G401 (cell line): ENCODE measurements around the gene TBC1D10B. TPM values are rescaled to one million over a fixed set of nuclear protein-coding genes. Genes with fewer than 3 reads are reported as not detected.

Experiments
- DNase-seq: peaks from one replicate; pipeline ENCODE4 v3.0.0-alpha.2; 2015; ENCODE audit warnings: low spot score
- in situ Hi-C: cut with HindIII; loops from 2 replicates; pipeline ENCODE4 v1.10.0; 2016; ENCODE audit warnings: low sequenced_read_pairs, mixed read lengths
- total RNA-seq: library from RNA; depleted of rRNA; stranded (reverse); fragments of >200 nt; shearing (Covaris generic); gene quantifications from 2 replicates; pipeline ENCODE4 v1.2.3, GENCODE V29; 2014

Gene TBC1D10B
- total RNA-seq, 1 experiment from 2014 or later, result 59.8 TPM

GRCh38 chr16:30378236-30379157, 8.2 kb upstream of the TBC1D10B start:
- in situ Hi-C loops, result no loop called here
- peak; percentile 99 for DNase-seq

GRCh38 chr16:30377812-30378235, 7.5 kb upstream of the TBC1D10B start:
- peak; percentile 93 for DNase-seq

GRCh38 chr16:30377050-30377811, 6.9 kb upstream of the TBC1D10B start:
- in situ Hi-C loops, result no loop called here
- DNase-seq, result no peak

More at GRCh38 chr16:30377812-30378235, 7.5 kb upstream of the TBC1D10B start:
- in situ Hi-C loops, result no loop called here

GRCh38 chr16:30376461-30376902, 6.2 kb upstream of the TBC1D10B start:
- in situ Hi-C loops, result no loop called here
- no peak for DNase-seq

- in situ Hi-C loops, result no loop called here
- DNase-seq, result no peak
Observed at GRCh38 chr16:30375864-30376263, 5.6 kb upstream of the TBC1D10B start.

- DNase-seq, result no peak
- in situ Hi-C loops, result no loop called here
Observed at GRCh38 chr16:30374538-30374937, 4.2 kb upstream of the TBC1D10B start, which contains the start of gene MYL11. MYL11 (plus strand) TSS chr16:30374802; CDS start chr16:30374858, 56 bp downstream.

GRCh38 chr16:30372725-30373124, 2.4 kb upstream of the TBC1D10B start:
- in situ Hi-C loops, result no loop called here
- no peak for DNase-seq

GRCh38 chr16:30372038-30372712, 1.9 kb upstream of the TBC1D10B start:
- no peak for DNase-seq
- in situ Hi-C loops, result no loop called here

GRCh38 chr16:30371248-30371816, 1.0 kb upstream of the TBC1D10B start:
- in situ Hi-C loops, result no loop called here
- no peak for DNase-seq

- in situ Hi-C loops, result no loop called here
- DNase-seq, result no peak
Observed at GRCh38 chr16:30369938-30370455, 297 bp downstream of the TBC1D10B start.

- DNase-seq, result no peak
- in situ Hi-C loops, result no loop called here
Observed at GRCh38 chr16:30369091-30369937, 980 bp downstream of the TBC1D10B start.

GRCh38 chr16:30368792-30369090, 1.6 kb downstream of the TBC1D10B start:
- DNase-seq, result no peak
- in situ Hi-C loops, result no loop called here

- in situ Hi-C loops, result no loop called here
- DNase-seq, result no peak
Observed at GRCh38 chr16:30368122-30368791, 2.0 kb downstream of the TBC1D10B start.

GRCh38 chr16:30367349-30368009, 2.8 kb downstream of the TBC1D10B start:
- DNase-seq, result no peak
- in situ Hi-C loops, result no loop called here

GRCh38 chr16:30366511-30366910, 3.8 kb downstream of the TBC1D10B start:
- in situ Hi-C loops, result no loop called here
- DNase-seq, result no peak

GRCh38 chr16:30365200-30365599, 5.1 kb downstream of the TBC1D10B start:
- in situ Hi-C loops, result no loop called here
- DNase-seq, result no peak

- DNase-seq, result no peak
Observed at GRCh38 chr16:30361180-30361579, 9.1 kb downstream of the TBC1D10B start.

More at GRCh38 chr16:30361180-30361579, 9.1 kb downstream of the TBC1D10B start:
- in situ Hi-C loops, result no loop called here
